Uterus (tissue), 4 donors: ENCODE measurements around the gene TSSK6. TPM values are rescaled to one million over a fixed set of nuclear protein-coding genes. Genes with fewer than 3 reads are reported as not detected.

ENCODE experiments used
- DNase-seq, 2 donors: peaks; one replicate each; pipeline ENCODE4 v3.0.0-alpha.2; 2019 to 2020
- H3K27ac ChIP-seq, 2 donors: fragments of 200-600 bp; sonication (generic); 1 replicate in 1 of 2; 2 replicates in 1 of 2; pipeline ENCODE4 v1.5.1; 2016 to 2018
- H3K27me3 ChIP-seq, 2 donors: fragments of 200-600 bp; sonication (generic); one replicate each; pipeline ENCODE4 v1.5.1; 2018 to 2019; ENCODE audit warnings: control low read depth in 1 of 2
- H3K36me3 ChIP-seq, 2 donors: fragments of 200-600 bp; sonication (generic); one replicate each; pipeline ENCODE4 v1.5.1; 2019; ENCODE audit warnings: control low read depth in 1 of 2
- H3K4me1 ChIP-seq, 2 donors: fragments of 200-600 bp; sonication (generic); one replicate each; pipeline ENCODE4 v1.5.1; 2018 to 2019; ENCODE audit warnings: control low read depth in 1 of 2
- H3K4me3 ChIP-seq, 2 donors: fragments of 200-600 bp; sonication (generic); 1 replicate in 1 of 2; 2 replicates in 1 of 2; pipeline ENCODE4 v1.5.1; 2018 to 2019; ENCODE audit warnings: mild to moderate bottlenecking in 1 of 2
- H3K9me3 ChIP-seq, 2 donors: fragments of 200-600 bp; sonication (generic); one replicate each; pipeline ENCODE4 v1.5.1; 2019; ENCODE audit warnings: control low read depth in 1 of 2
- CTCF ChIP-seq, 4 experiments: fragments of 200-600 bp in 2 of 4; fragments of 450-650 bp in 2 of 4; sonication (generic) in 2 of 4; IDR thresholded peaks; one replicate each; pipeline ENCODE4 v1.5.1; 2016 to 2019; ENCODE audit warnings: antibody characterized with exemption in 4 of 4, mild to moderate bottlenecking in 2 of 4, moderate library complexity in 1 of 4
- POLR2A ChIP-seq, 2 donors: fragments of 450-650 bp; IDR thresholded peaks; one replicate each; pipeline ENCODE4 v1.6.1; 2016; ENCODE audit warnings: antibody characterized with exemption in 2 of 2, mild to moderate bottlenecking in 1 of 2, moderate library complexity in 1 of 2
- intact Hi-C: fragments of 100-400 bp; cut with DNase I; formaldehyde crosslinking; loops from one replicate; pipeline ENCODE4 v1.15.1; 2023; ENCODE audit warnings: low total_unique reads
- total RNA-seq, 4 donors: library from RNA; depleted of rRNA in 3 of 4; stranded (reverse); fragments of >200 nt in 3 of 4; gene quantifications; one replicate each; pipeline versions ENCODE4 v1.1.0 to v1.2.4, GENCODE V29; 2014 to 2023
- donor health status: DM: yes; HTN: yes; CAD: no.

TSSK6 gene
- total RNA-seq, 4 donors from 2014 or later, result 1.3 to 2.0 TPM; not detected in 2

DNA sequence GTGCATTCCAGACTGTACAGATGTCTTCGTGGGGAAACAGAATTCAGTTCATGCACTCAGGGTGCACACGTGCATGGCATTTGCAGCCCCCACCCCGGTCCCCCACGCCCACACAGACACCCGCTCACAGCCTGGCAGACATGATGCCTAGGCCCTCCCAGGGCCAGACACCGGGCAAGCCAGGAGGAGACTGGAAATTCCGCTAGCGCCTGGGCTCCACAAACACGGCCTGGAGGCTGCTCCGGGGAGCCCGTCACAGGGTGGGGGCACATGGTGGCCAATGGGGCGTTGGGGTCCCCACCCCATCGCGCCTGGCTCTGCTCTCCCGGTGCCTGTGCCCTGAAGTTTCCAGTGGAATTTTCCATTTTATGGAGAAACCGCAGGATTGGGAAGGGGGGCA lies 26.3 kb upstream of the TSSK6 start:
- Histone ChIP-seq H3K4me1 (peaks cover 0 to 17% of the 10 kb centered on the region in 2 donors), H3K9me3 (no peaks in the 10 kb centered on the region), H3K27me3 (peaks cover 19 to 25% of the 10 kb centered on the region in 2 donors), H3K4me3 (no peak overlapping the region), H3K27ac (no peak overlapping the region), H3K36me3 (no peaks in the 10 kb centered on the region)
- DNase-seq, result no peak
- intact Hi-C loops, result no loop called here
- no peak for TF ChIP-seq CTCF (IDR thresholded peaks at IDR 0.05)

DNA sequence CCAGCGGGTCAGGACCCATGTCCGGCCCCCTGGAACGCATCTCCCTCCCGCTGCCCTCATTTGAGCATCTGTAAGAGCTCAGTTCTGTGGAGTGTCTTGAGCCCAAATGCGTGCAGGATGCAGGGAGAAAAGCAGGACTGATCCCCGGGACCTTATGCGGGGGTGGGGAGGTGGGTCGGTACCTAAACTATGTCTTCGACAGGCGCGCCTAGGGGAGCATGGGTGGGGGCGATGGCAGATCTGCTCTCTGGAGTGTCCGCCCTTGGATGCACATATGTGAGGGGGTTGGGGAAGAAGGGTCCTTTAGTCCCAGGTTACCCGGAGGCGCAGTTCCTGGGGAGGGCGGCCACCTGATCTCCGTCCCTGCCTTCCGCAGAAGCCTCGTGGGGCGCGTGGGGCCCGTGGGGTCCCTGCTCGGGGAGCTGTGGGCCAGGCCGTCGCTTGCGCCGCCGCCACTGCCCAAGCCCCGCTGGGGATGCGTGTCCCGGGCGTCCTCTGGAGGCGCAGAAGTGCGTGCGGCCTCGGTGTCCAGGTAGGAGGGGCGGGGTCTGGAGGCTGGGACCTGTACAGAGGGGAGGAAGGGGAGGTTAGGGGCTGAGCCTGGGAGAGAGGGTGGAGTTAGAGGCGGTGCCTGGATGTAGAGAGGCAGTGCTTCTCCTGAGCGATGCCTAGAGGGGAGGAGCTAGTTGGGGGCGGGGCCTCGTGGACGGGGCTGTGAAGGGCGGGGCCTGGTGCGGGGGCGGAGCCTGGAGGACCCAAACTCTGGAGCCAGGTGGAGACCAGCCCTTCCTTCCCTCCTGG lies 25.6 kb upstream of the TSSK6 start:
- Histone ChIP-seq H3K27ac (no peak overlapping the region), H3K4me3 (no peak overlapping the region), H3K9me3 (no peaks in the 10 kb centered on the region), H3K27me3 (peaks cover 19 to 25% of the 10 kb centered on the region in 2 donors), H3K36me3 (no peaks in the 10 kb centered on the region), H3K4me1 (peaks cover 0 to 17% of the 10 kb centered on the region in 2 donors)
- TF ChIP-seq CTCF (IDR thresholded peaks at IDR 0.05), result no peak
- intact Hi-C loops, result no loop called here
- DNase-seq, result no peak

DNA sequence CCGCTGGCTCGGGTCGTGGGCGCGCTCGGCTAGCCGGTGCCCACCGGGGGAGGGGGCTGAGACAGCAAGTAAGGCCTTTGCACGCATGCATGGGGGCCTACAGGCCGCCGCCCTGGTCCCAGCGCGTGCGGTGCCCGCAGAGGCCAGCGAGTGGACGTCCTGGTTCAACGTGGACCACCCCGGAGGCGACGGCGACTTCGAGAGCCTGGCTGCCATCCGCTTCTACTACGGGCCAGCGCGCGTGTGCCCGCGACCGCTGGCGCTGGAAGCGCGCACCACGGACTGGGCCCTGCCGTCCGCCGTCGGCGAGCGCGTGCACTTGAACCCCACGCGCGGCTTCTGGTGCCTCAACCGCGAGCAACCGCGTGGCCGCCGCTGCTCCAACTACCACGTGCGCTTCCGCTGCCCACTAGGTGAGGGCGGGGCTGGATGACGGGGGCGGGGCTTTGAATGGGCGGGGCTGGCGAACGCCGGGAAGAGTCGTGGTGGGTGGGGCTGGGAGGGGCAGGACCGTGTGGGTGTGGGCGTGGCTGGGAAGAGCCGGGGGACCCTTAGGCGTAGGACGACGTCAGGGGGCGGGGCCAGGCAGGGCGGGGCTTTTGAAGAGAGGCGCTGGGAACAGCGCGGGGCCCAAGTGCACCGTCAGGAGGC lies 24.8 kb upstream of the TSSK6 start:
- H3K27me3 ChIP-seq, result peaks cover 19 to 25% of the 10 kb centered on the region in 2 donors
- H3K36me3 ChIP-seq, result no peaks in the 10 kb centered on the region
- DNase-seq, result peak; percentile 33
- intact Hi-C loops, result no loop called here
- H3K9me3 ChIP-seq, result no peaks in the 10 kb centered on the region
- H3K27ac ChIP-seq, result no peak overlapping the region
- H3K4me3 ChIP-seq, result no peak overlapping the region
- H3K4me1 ChIP-seq, result peaks cover 0 to 17% of the 10 kb centered on the region in 2 donors
- no peak for TF ChIP-seq POLR2A (IDR thresholded peaks at IDR 0.05)
- TF ChIP-seq CTCF (IDR thresholded peaks at IDR 0.05), result no peak

DNA sequence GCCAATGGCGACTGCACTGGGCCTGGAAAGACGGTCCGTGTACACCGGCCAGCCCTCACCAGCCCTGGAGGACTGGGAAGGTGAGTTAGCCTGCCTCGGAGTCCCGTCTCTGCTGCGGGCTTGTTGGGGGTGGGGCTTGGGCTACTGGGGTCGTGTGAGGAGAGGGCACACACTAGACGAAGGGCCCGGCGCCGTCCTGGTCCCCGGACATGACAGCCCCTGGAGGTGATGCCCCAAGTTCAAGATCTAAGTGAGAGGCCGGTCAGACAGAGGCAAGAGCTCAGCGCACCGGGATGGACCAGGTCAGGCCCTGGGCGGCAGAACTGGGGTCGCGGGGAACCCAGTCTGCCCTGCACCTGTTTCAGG lies 24.3 kb upstream of the TSSK6 start:
- Histone ChIP-seq H3K4me3 (no peak overlapping the region), H3K27me3 (peaks cover 19 to 25% of the 10 kb centered on the region in 2 donors), H3K27ac (no peak overlapping the region), H3K9me3 (no peaks in the 10 kb centered on the region), H3K36me3 (no peaks in the 10 kb centered on the region), H3K4me1 (peaks cover 0 to 17% of the 10 kb centered on the region in 2 donors)
- DNase-seq, result no peak
- no peak for TF ChIP-seq CTCF (IDR thresholded peaks at IDR 0.05)
- TF ChIP-seq POLR2A (IDR thresholded peaks at IDR 0.05), result no peak
- intact Hi-C loops, result loop anchor here (10.0 kb wide), 1 partner anchor 105 kb away; the partner anchor contains the start of gene GMIP

DNA sequence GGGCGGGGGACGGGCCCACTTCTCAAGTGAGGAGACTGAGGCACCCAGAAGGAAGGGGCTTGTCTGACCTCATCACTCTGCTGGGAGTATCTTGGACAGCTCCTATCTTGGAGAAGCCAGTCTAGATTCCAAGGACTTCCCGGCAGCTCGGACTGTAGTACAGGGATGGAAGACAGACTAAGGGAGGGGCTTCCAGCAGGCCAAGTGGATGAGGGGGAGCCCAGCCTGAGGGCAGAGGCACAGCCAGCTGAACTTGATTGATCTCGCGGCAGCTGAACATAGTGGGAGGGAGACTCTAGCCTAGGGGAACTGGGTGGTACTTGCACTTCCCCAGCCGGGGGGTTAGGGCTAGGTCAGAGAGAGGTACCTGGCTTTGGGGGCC lies 23.4 kb upstream of the TSSK6 start:
- H3K9me3 ChIP-seq, result no peaks in the 10 kb centered on the region
- DNase-seq, result no peak
- H3K27ac ChIP-seq, result no peak overlapping the region
- H3K4me1 ChIP-seq, result peaks cover 0 to 17% of the 10 kb centered on the region in 2 donors
- intact Hi-C loops, result loop anchor here (10.0 kb wide), 1 partner anchor 106 kb away; the partner anchor contains the start of gene GMIP
- no peak for TF ChIP-seq POLR2A (IDR thresholded peaks at IDR 0.05)
- TF ChIP-seq CTCF (IDR thresholded peaks at IDR 0.05), result no peak
- H3K27me3 ChIP-seq, result peaks cover 19 to 25% of the 10 kb centered on the region in 2 donors
- H3K4me3 ChIP-seq, result no peak overlapping the region
- H3K36me3 ChIP-seq, result no peaks in the 10 kb centered on the region
